Measurements from ENCODE around the gene KCNK10. TPM values are rescaled to one million over a fixed set of nuclear protein-coding genes. Genes with fewer than 3 reads are reported as not detected.

The KCNK10 gene
- polyA plus RNA-seq, 1 of the 3 experiments (the other 2 are of a cell fraction) = not detected

GRCh38 chr14:88310449-88310848 lies 12.6 kb downstream of the KCNK10 start:
- Histone ChIP-seq H3F3A (replicated peaks; ENCODE audit: insufficient read depth) (no peaks in the 10 kb centered on the region), H3K4me2 (no peak overlapping the region), H3K4me3 (ENCODE audit: low read depth in 2 of 2, low read length in 1 of 2) (no peak overlapping the region), H3K9ac (no peak overlapping the region), H3K27me3 (ENCODE audit: insufficient read depth) (no peaks in the 10 kb centered on the region), H3K36me3 (replicated peaks in 1 of 2; ENCODE audit: control insufficient read depth in 1 of 2, insufficient read depth in 2 of 2, low read length in 1 of 2) (no peaks in the 10 kb centered on the region), H3K9me3 (no peaks in the 10 kb centered on the region), H3K9me2 (no peaks in the 10 kb centered on the region), H3K4me1 (ENCODE audit: control insufficient read depth in 1 of 2, insufficient read depth in 2 of 2, low read depth in 1 of 2, low read length in 1 of 2) (peaks cover 0 to 9% of the 10 kb centered on the region in 2 experiments; a peak in 2 of 4 replicates), H3K79me2 (ENCODE audit: insufficient read depth) (no peaks in the 10 kb centered on the region), H2AFZ (ENCODE audit: low read depth) (no peak overlapping the region), H4K20me1 (ENCODE audit: insufficient read depth) (no peaks in the 10 kb centered on the region), H3K27ac (ENCODE audit: low read depth in 2 of 2, low read length in 1 of 2) (no peak overlapping the region)
- no peak for DNase-seq
- 43% methylated on average over 3 of the region's 4 CpGs for WGBS (ENCODE audit: low lambda C conversion rate)
- ChIA-PET POLR2A (no interaction called here), CTCF (interaction anchor here (1.4 kb wide), 1 partner anchor 121 kb away, joined by 3 read pairs; no protein-coding TSS in a partner anchor)
- TF ChIP-seq YY1 (IDR thresholded peaks at IDR 0.05; ENCODE audit: low read depth) = no peak

- ChIA-PET POLR2A (no interaction called here), CTCF (no interaction called here)
- no peaks in the 10 kb centered on the region for H3K27me3 ChIP-seq (ENCODE audit: insufficient read depth)
Measured at GRCh38 chr14:88310021-88310420, 13.0 kb downstream of the KCNK10 start.

More at GRCh38 chr14:88310021-88310420, 13.0 kb downstream of the KCNK10 start:
- no peaks in the 10 kb centered on the region for H3K9me2 ChIP-seq
- no peak overlapping the region for H3K27ac ChIP-seq (ENCODE audit: low read depth in 2 of 2, low read length in 1 of 2)
- no peak overlapping the region for H2AFZ ChIP-seq (ENCODE audit: low read depth)
- TF ChIP-seq MEF2A (IDR thresholded peaks at IDR 0.05; ENCODE audit: borderline replicate concordance, low read depth) (no peak), EZH2phosphoT487 (IDR thresholded peaks at IDR 0.05; ENCODE audit: borderline replicate concordance, low read depth) (no peak), MAX (IDR thresholded peaks at IDR 0.05; ENCODE audit: low read depth) (no peak), PBX3 (IDR thresholded peaks at IDR 0.05) (no peak), USF2 (IDR thresholded peaks at IDR 0.05; ENCODE audit: borderline replicate concordance, low read depth, low read length) (no peak), IRF3 (IDR thresholded peaks at IDR 0.05; ENCODE audit: low read depth, low read length) (no peak), TAF1 (IDR thresholded peaks at IDR 0.05; ENCODE audit: borderline replicate concordance, low read depth, low read length) (no peak), RFX5 (IDR thresholded peaks at IDR 0.05; ENCODE audit: low read length) (no peak), TCF12 (IDR thresholded peaks at IDR 0.05) (no peak), REST (IDR thresholded peaks at IDR 0.05; ENCODE audit: low read depth, low read length) (no peak), YY1 (IDR thresholded peaks at IDR 0.05; ENCODE audit: low read depth) (no peak), FOSL2 (IDR thresholded peaks at IDR 0.05; ENCODE audit: borderline replicate concordance, low read depth) (no peak), ELF1 (IDR thresholded peaks at IDR 0.05) (no peak), FOXJ3 (CRISPR knock-in tag; IDR thresholded peaks at IDR 0.05) (no peak), RCOR1 (IDR thresholded peaks at IDR 0.05; ENCODE audit: low read length) (no peak), GABPA (IDR thresholded peaks at IDR 0.05; ENCODE audit: low read depth) (no peak)
- DNase-seq = no peak
- no peaks in the 10 kb centered on the region for H3F3A ChIP-seq (replicated peaks; ENCODE audit: insufficient read depth)
- H3K4me1 ChIP-seq (ENCODE audit: control insufficient read depth in 1 of 2, insufficient read depth in 2 of 2, low read depth in 1 of 2, low read length in 1 of 2) = peaks cover 0 to 9% of the 10 kb centered on the region in 2 experiments; a peak in 2 of 4 replicates
- H4K20me1 ChIP-seq (ENCODE audit: insufficient read depth) = no peaks in the 10 kb centered on the region
- no peaks in the 10 kb centered on the region for H3K36me3 ChIP-seq (replicated peaks in 1 of 2; ENCODE audit: control insufficient read depth in 1 of 2, insufficient read depth in 2 of 2, low read length in 1 of 2)
- 44% methylated on average over 4 of the region's 4 CpGs for WGBS (ENCODE audit: low lambda C conversion rate)
- H3K9ac ChIP-seq = no peak overlapping the region
- no peak overlapping the region for H3K4me3 ChIP-seq (ENCODE audit: low read depth in 2 of 2, low read length in 1 of 2)
- H3K4me2 ChIP-seq = no peak overlapping the region
- no peaks in the 10 kb centered on the region for H3K79me2 ChIP-seq (ENCODE audit: insufficient read depth)
- no peaks in the 10 kb centered on the region for H3K9me3 ChIP-seq

All from SK-N-SH (cell line).